HG02763 (cell line): Measurements from ENCODE around the gene GAL3ST2.
"Not testable (repeated sequence)": the region's sequence is repeated elsewhere in the genome, so short reads cannot be mapped to it uniquely, and the experiment has no call there.

Experiments used
- ATAC-seq: cut with Tn5 transposase; IDR thresholded peaks from one replicate; pipeline ENCODE4 v1.9.1; 2021; ENCODE audit warnings: mild to moderate bottlenecking, moderate library complexity; ENCODE audit not compliant: unreplicated experiment

The GAL3ST2 gene

GRCh38 chr2:241746084-241746483 lies 30.5 kb upstream of the GAL3ST2 start:
- no peak for ATAC-seq

GRCh38 chr2:241748468-241749256 lies 28.0 kb upstream of the GAL3ST2 start:
- no peak for ATAC-seq

- no peak for ATAC-seq
These were observed 26.4 kb upstream of the GAL3ST2 start for GRCh38 chr2:241750076-241750840.

GRCh38 chr2:241751152-241751551 lies 25.5 kb upstream of the GAL3ST2 start:
- ATAC-seq: no peak

- no peak for ATAC-seq
These were observed 24.8 kb upstream of the GAL3ST2 start for GRCh38 chr2:241751776-241752175.

- ATAC-seq: no peak
These were observed 24.4 kb upstream of the GAL3ST2 start for GRCh38 chr2:241752253-241752652.

- no peak for ATAC-seq
These were observed 23.8 kb upstream of the GAL3ST2 start for GRCh38 chr2:241752689-241753276.

GRCh38 chr2:241753493-241753892 lies 23.1 kb upstream of the GAL3ST2 start:
- ATAC-seq: no peak

GRCh38 chr2:241754042-241754441 lies 22.6 kb upstream of the GAL3ST2 start:
- no peak for ATAC-seq

GRCh38 chr2:241755166-241755565 lies 21.5 kb upstream of the GAL3ST2 start:
- ATAC-seq: no peak

- ATAC-seq: no peak
These were observed 20.8 kb upstream of the GAL3ST2 start for GRCh38 chr2:241755777-241756176.

- no peak for ATAC-seq
These were observed 17.4 kb upstream of the GAL3ST2 start for GRCh38 chr2:241759067-241759807.

GRCh38 chr2:241759893-241760292 lies 16.7 kb upstream of the GAL3ST2 start:
- not testable (repeated sequence) for ATAC-seq

GRCh38 chr2:241760301-241760771 lies 16.3 kb upstream of the GAL3ST2 start:
- no peak for ATAC-seq

- ATAC-seq: no peak
These were observed 14.2 kb upstream of the GAL3ST2 start for GRCh38 chr2:241762321-241762932.

GRCh38 chr2:241762933-241763369 lies 13.7 kb upstream of the GAL3ST2 start:
- no peak for ATAC-seq

- no peak for ATAC-seq
These were observed 12.9 kb upstream of the GAL3ST2 start for GRCh38 chr2:241763551-241764274.

- ATAC-seq: no peak
These were observed 12.1 kb upstream of the GAL3ST2 start for GRCh38 chr2:241764275-241765241.
